Esophagus muscularis mucosa (tissue), 3 donors: Measurements from ENCODE around the gene ILRUN.

Source experiments
- CTCF ChIP-seq, 3 experiments: fragments of 200-600 bp in 2 of 3; fragments of 450-650 bp in 1 of 3; sonication (generic) in 2 of 3; IDR thresholded peaks; one replicate each; pipeline ENCODE4 v1.5.1; 2017 to 2019; ENCODE audit warnings: antibody characterized with exemption in 3 of 3, mild to moderate bottlenecking in 2 of 3, moderate library complexity in 1 of 3
- POLR2A ChIP-seq: fragments of 450-650 bp; IDR thresholded peaks from one replicate; pipeline ENCODE4 v1.6.1; 2017; ENCODE audit warnings: antibody characterized with exemption, moderate library complexity, mild to moderate bottlenecking, low read depth

GRCh38 chr6:34726055-34726454 lies 29.5 kb upstream of the ILRUN start:
- no peak for TF ChIP-seq CTCF (IDR thresholded peaks at IDR 0.05)
- TF ChIP-seq POLR2A: no peak
